CD4-positive, alpha-beta T cell treated with Interleukin-15 for 4 hours (primary cell): ENCODE results near the gene ASB8.

ENCODE experiments used
- DNase-seq: peaks from one replicate; pipeline ENCODE4 v3.0.0-alpha.2; 2020; ENCODE audit warnings: low spot score

The ASB8 gene

DNA sequence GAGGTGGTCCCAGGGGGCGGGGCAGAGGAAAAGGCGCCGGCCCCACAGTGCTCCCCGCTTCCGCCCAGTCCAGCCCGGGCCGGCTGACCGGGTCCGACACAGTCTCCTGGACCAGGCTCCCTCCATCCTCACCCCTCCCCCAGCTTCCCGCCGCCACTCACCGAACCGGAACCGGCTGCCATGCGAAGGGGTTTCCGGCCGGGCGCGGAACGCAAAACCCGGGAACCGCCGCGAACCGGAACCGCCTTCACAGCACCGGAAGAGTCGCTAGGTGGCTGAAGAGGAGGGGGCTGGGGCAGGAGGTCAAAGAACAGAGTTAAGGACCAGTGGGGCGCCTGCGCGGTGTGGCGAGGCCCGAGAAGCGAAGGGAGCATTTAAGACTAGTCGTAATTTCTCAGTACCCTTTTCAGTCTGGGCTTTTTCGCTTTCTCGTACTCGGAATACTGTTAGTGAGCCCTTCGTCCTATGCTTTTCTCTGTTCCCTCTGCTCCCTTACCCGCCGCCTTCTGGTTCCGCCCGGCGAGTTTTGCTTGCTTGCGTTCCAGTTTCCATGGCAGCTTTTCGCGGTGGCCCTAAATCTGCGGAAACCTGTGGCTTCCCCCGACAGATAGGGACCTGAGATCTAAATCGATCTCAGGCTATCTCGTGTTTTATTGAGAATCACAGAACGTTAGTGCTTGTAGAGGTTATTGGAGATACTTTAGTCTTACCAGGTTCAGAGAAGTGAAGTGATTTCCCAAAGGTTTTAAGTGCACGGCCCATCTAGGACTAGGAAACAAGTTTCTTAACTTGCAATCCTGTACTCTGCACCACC, 51.2 kb downstream of the ASB8 start, which contains the start of gene SENP1:
SENP1 (minus strand) TSS at position 213 of the 814 bp plus-strand sequence. CDS start 4,607 bp downstream, outside the sequence.
- peak; percentile 90 for DNase-seq

DNA sequence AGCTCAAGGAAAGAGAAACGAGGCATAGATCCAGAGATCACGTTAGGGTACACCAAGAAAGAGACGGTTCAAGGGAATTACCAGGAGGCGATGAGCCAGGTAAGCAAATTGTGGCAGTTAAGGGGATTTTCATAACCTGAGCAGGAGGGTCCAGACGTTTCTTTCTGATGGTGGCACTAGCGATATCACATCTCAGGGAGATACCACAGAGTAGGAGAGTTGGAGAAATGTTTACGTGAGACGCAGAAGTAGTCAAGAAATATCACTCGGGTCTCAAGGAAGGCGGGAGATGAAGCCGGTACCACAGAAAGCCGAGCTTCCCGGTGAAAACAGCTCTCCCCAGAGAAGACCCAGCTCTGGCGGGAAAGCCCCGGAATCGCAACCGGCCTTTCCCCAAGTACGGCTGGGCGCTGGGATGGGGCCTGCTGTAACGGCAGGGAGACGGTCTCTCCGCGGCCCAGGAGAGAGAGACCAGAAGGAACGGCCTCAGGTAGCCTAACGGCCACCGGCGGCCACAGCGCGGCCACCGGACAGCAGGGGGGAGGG, 51.9 kb downstream of the ASB8 start:
- DNase-seq, result peak; percentile 31

DNA sequence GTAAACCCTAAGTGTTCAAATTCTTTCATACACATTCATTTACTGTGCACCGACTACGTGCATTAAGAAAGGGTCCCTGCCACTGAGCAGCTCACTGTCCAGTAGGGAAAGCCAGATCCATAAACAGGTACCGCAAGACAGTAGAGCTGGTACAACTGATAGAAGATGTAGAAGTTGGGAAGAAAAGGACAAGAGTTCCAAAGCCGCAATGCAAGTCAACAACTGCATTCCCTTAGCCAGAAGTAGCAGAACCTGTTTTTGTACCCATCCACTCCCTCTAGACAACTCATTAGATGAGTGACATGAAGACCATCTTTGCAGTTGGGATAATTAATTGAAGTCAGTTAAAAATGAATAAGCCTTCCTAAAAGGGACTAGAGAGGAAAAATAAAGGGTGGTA, 52.8 kb downstream of the ASB8 start:
- DNase-seq, result no peak
